Upper lobe of left lung (tissue), 4 donors: Measurements from ENCODE around the gene CUTA.
A peak's percentile ranks its signal among the peaks of the same experiment; 100 is the strongest.

Experiments
- CTCF ChIP-seq, 6 experiments: fragments of 450-650 bp in 4 of 6; fragments of 200-600 bp in 2 of 6; sonication (generic) in 2 of 6; IDR thresholded peaks; one replicate each; pipeline ENCODE4 v1.5.1; 2016 to 2019; ENCODE audit warnings: antibody characterized with exemption in 6 of 6
- EP300 ChIP-seq, 4 donors: sonication (generic); formaldehyde crosslinking; IDR thresholded peaks; one replicate each; pipeline ENCODE4 v1.5.1; 2017; ENCODE audit warnings: antibody characterized with exemption in 4 of 4, control low read depth in 2 of 4

GRCh38 chr6:33384581-33385020 lies 33.3 kb downstream of the CUTA start:
- TF ChIP-seq CTCF (IDR thresholded peaks at IDR 0.05), result peak in 1 of 6 experiments; percentile 11
- TF ChIP-seq EP300 (IDR thresholded peaks at IDR 0.05), result no peak
